ENCODE results near the gene TEDC2. TPM values are rescaled to one million over a fixed set of nuclear protein-coding genes. Genes with fewer than 3 reads are reported as not detected.
A peak's percentile ranks its signal among the peaks of the same experiment; 100 is the strongest.

The TEDC2 gene
- total RNA-seq, 1 experiment from 2014 or later = 61.3 TPM

DNA sequence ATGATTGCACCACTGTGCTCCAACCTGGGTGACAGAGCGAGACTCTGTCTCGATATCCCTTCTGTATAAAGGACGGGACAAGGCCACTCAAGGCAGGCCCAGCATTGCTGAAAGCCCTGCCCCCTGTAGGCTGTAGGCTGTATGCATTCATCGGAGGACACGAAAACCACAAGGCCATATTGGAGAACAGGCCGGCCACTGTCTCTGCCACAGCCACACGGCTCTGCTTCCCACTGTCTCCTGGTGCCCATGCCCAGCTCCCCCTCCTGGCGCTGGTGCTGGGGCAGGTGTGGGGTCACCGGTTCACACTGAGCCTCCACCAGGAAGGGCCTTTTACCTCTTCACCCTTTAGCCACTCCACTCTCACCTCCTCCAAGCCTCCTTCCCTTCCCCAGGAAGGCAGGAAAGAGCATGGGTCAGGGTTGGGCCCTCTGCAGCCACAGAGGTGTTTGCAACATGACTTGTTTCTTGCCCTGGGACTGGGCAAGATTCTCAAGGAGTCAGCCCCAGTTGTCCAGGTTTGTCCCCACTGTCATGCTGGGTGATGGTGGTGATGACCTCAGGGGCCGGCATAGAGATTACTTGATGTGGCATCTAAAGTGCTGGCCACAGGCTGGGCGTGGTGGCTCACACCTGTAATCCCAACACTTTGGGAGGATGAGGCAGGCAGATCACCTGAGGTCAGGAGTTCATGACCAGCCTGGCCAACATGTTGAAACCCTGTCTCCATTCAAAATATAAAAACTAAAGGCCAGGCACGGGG is 5.9 kb downstream of the TEDC2 start:
- no peak for DNase-seq (ENCODE audit: low read depth)

- no peak for DNase-seq (ENCODE audit: low read depth)
These were observed 7.0 kb downstream of the TEDC2 start for GRCh38 chr16:2466667-2467527.

GRCh38 chr16:2467528-2468232 is 7.8 kb downstream of the TEDC2 start:
- DNase-seq (ENCODE audit: low read depth) = peak; percentile 54

DNA sequence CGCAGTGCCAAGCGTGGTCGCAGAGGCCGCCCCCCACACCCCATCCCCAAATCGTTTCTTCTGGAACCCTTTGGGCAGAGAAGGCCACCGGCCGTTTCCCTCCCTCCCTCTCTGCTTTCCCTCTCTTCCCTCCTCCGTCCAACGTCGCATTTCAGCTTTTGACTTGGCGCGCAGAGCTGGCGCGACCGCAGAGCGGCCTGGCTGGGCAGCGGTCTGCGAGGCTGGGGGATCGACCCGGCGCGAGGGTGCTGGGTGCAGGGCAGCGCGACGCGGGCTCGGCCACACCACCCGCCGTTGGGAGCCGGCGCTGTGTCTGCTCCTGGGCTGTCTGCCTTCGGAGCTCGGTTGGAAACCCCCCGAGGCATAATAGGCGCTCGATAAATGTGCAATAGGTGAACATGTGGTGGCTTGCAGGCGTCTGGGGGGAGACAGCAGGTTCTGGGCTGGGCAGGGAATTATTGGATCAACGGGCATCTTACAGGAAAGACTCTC is 8.4 kb downstream of the TEDC2 start:
- no peak for DNase-seq (ENCODE audit: low read depth)

DNA sequence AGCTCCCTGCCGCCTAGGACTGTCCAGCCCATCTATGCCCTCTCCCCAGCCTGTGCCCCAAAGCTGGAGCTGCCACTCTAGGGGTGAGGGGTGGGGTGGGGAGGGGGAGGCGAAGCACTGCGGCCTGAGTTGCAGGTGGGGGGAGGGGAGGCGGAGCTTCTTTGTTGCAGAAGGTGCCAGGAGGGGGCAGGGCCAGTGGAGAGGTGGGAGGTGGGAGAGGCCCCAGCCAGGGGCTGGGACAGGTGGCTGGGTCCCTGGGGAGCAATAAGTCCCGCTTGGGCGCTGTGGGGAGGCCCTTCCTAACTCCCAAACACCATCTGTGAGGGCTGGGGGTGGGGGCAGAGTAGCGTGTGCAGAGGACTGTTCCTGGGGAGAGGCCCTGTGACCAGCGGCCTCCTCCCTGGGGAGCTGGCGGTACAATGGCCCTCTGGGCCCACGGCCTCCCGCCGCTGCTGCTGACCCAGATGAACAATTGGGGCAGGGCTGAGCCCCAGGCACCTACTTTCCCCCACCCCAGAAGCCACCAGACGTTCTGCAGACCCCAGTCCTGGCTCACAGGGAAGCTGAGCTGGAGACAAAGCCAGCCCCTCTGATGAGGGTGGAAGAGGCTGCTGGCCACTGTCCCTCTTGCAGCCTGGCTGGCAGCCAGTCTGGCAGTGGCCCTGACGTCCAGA is 9.0 kb downstream of the TEDC2 start:
- DNase-seq (ENCODE audit: low read depth) = no peak

GRCh38 chr16:2469399-2470233 is 9.7 kb downstream of the TEDC2 start:
- no peak for DNase-seq (ENCODE audit: low read depth)

- no peak for DNase-seq (ENCODE audit: low read depth)
These were observed 10.3 kb downstream of the TEDC2 start for GRCh38 chr16:2470234-2470601.

- no peak for DNase-seq (ENCODE audit: low read depth)
These were observed 10.7 kb downstream of the TEDC2 start for GRCh38 chr16:2470603-2471015.

- DNase-seq (ENCODE audit: low read depth) = no peak
These were observed 11.2 kb downstream of the TEDC2 start, which contains the start of gene NTN3 for GRCh38 chr16:2471016-2471652. TSS of gene NTN3 (plus strand) at chr16:2471297. CDS start at chr16:2471702, 405 bp downstream.

GRCh38 chr16:2471653-2472487 is 12.0 kb downstream of the TEDC2 start:
- no peak for DNase-seq (ENCODE audit: low read depth)

DNA sequence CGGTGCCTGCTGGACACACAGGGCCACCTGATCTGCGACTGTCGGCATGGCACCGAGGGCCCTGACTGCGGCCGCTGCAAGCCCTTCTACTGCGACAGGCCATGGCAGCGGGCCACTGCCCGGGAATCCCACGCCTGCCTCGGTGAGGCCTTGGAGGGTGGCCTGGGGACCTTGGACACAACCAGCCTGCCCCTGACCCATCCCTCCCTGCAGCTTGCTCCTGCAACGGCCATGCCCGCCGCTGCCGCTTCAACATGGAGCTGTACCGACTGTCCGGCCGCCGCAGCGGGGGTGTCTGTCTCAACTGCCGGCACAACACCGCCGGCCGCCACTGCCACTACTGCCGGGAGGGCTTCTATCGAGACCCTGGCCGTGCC is 12.6 kb downstream of the TEDC2 start:
- DNase-seq (ENCODE audit: low read depth) = no peak

DNA sequence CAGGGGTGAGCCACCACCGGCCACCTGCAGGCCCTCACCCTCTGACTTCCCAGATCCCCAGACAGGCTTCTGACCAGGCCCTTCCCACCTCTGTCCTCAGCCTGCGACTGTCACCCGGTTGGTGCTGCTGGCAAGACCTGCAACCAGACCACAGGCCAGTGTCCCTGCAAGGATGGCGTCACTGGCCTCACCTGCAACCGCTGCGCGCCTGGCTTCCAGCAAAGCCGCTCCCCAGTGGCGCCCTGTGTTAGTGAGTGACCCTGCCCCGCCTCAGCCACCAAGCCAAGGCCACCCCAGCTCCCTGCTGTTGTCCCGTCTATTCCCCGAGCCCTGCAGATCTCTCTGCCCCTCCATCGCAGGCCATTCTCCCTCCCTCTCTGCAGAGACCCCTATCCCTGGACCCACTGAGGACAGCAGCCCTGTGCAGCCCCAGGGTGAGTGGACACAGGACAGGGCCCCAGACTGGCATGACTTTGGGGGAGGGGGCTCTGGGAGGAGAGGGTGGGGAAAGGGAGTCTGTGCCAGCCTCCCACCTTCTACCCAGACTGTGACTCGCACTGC is 13.1 kb downstream of the TEDC2 start:
- no peak for DNase-seq (ENCODE audit: low read depth)

DNA sequence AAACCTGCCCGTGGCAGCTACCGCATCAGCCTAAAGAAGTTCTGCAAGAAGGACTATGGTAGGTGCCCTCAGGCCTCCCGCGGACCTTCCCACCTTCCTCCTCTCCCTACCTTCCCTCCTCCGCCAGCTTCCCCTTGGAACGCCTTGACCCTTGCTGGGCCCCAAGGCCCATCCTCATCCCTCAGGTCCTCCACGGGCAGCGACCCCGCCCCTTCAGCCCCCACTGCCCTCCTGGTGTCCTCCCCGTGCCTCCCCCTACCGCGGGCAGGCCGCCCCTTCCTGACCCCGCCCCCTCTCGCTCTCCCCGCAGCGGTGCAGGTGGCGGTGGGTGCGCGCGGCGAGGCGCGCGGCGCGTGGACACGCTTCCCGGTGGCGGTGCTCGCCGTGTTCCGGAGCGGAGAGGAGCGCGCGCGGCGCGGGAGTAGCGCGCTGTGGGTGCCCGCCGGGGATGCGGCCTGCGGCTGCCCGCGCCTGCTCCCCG is 13.6 kb downstream of the TEDC2 start:
- DNase-seq (ENCODE audit: low read depth) = no peak

DNA sequence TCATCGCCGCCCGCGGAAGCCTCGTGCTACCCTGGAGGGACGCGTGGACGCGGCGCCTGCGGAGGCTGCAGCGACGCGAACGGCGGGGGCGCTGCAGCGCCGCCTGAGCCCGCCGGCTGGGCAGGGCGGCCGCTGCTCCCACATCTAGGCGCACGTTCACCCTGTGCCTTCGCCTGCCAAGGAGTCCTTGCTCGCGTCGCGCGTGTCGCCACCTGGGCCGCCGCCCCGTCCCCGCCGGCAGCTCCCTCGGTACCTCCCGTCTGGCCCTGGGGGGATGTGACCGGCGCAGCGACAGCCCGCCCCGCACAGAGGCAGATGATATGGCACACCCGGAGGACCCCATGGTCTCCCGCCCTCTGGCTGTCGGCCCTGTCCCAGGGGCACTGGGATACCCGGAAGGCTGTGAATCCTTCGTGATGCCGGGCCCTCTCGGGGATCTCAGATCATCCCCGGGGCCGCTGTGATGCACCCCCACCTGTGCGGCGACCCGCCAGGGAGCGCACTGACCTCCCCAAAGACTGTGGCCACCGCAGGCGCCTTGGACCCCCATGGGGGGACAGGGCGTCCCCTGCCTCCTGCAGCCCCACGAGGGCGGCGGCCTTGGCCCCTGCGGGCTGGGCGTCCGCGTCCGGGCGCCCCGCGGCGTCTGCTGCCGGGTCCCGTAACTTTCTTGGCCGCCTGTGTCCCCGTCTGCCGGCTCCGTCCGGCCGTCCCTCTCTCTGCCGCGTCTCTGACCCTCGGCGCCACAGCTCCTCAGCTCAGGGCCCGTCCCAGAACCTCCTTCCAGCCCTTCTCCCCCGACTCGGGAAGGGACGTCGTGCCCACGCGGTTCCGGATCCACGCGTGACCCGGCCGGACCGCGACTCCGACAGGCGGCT is 14.3 kb downstream of the TEDC2 start:
- DNase-seq (ENCODE audit: low read depth) = no peak

- peak; percentile 75 for DNase-seq (ENCODE audit: low read depth)
These were observed 15.0 kb downstream of the TEDC2 start, which contains the start of gene TBC1D24 for GRCh38 chr16:2474877-2475412. TSS of gene TBC1D24 (plus strand) at chr16:2475127. CDS start at chr16:2496149, 21,022 bp downstream.

DNA sequence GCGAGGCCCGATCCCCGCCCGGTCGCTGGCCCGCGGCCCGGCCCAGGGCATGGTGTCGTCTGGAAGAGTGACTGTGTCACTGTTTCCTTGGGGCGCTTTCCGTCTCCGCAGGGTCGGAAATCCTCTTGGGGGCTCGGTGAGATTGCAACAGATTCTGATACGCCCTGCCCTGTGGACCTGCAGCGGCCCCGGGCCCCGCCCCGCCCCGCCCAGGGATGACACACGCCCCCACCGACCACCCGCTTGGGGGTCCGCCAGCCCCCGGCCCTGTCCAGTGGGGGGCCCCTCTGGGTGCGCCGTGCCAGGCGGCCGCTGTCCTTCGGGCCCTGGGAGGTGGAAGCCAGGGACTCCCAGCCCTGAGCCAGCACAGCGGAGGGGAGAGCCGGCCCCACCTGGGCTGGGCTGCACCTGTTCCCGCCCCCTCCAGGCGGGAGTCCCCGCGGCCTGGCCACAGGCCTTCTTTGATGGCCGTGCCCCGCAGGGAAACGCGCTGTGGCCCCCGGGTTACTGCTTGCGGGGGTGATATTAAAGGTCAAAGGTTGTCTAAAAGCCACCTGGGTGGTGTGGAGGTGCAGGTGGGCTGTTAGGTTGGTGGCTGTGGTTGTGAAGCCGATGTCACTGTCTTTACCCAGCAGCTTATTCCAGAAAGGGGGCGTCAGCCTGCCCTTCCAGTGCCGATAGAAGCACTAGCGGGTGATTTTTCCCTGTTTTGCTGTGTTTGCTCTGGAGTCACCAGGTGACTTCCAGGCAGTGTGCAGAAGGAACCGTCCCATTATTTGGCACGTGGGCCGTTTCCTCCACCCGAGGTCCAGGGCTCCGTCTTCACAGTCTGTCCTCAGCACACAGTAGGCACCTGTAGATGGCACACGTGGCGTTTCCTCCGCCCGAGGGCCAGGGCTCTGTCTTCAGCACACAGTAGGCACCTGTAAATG is 15.8 kb downstream of the TEDC2 start:
- no peak for DNase-seq (ENCODE audit: low read depth)

Data from HT1080 (cell line).